Panc1 (cell line): ENCODE results near the gene LMF1. TPM values are rescaled to one million over a fixed set of nuclear protein-coding genes. Genes with fewer than 3 reads are reported as not detected.

Experiments used
- ATAC-seq: fragments of 200-7000 bp; cut with Tn5 transposase; 2 replicates; pipeline ENCODE4 v1.9.1; 2020; ENCODE audit warnings: mild to moderate bottlenecking, moderate library complexity
- Bru-seq: library from RNA; stranded (reverse); fragments of 400-500 nt; gene quantifications from one replicate; lab custom pipeline; 2021; lab: Mats Ljungman, UMichigan
- BruChase-seq, 2 experiments: library from RNA; stranded (reverse); fragments of 400-500 nt; gene quantifications; one replicate each; lab custom pipeline; 2021; lab: Mats Ljungman, UMichigan
- BruUV-seq: library from RNA; stranded (reverse); fragments of 400-500 nt; replicated peaks from 2 replicates; lab custom pipeline; 2021; lab: Mats Ljungman, UMichigan
- CTCF ChIA-PET: fragments of 300-600 bp; sonication (Branson Sonifier 250); formaldehyde crosslinking; loops from one replicate; lab custom pipeline; 2022; ENCODE audit warnings: antibody characterized with exemption; lab: Charles Lee
- POLR2A ChIA-PET: fragments of 300-600 bp; sonication (Branson Sonifier 250); formaldehyde crosslinking; loops from one replicate; lab custom pipeline; 2022; ENCODE audit warnings: antibody characterized with exemption; lab: Charles Lee
- DNase-seq: peaks from one replicate; pipeline ENCODE4 v3.0.0-alpha.2; 2010; ENCODE audit warnings: low read depth, low spot score
- H3K27ac ChIP-seq: 2 replicates; pipeline ENCODE4 v1.5.1; 2011; ENCODE audit warnings: mild to moderate bottlenecking, low read length, inconsistent platforms
- H3K27me3 ChIP-seq: fragments of 200-500 bp; sonication (Bioruptor generic); 2 replicates; pipeline ENCODE4 v1.6.0; 2014; ENCODE audit warnings: low read length, inconsistent platforms; ENCODE audit not compliant: control insufficient read depth, insufficient read depth
- H3K36me3 ChIP-seq: fragments of 200-500 bp; sonication (Bioruptor generic); 2 replicates; pipeline ENCODE4 v1.5.1; 2014; ENCODE audit warnings: inconsistent platforms, mild to moderate bottlenecking, low read length, moderate library complexity; ENCODE audit not compliant: control insufficient read depth, insufficient read depth
- H3K4me1 ChIP-seq: 2 replicates; pipeline ENCODE4 v1.5.1; 2011; ENCODE audit warnings: inconsistent platforms, mild to moderate bottlenecking, low read length, moderate library complexity; ENCODE audit not compliant: control insufficient read depth, insufficient read depth
- H3K4me3 ChIP-seq, 2 experiments: 2 replicates each; pipeline ENCODE4 v1.5.1; 2011 to 2012; ENCODE audit warnings: low read depth in 2 of 2, low read length in 2 of 2, mild to moderate bottlenecking in 2 of 2, inconsistent platforms in 1 of 2, moderate library complexity in 1 of 2
- H3K9me3 ChIP-seq: fragments of 200-500 bp; sonication (Bioruptor generic); 2 replicates; pipeline ENCODE4 v1.5.1; 2014; ENCODE audit warnings: low read depth, mild to moderate bottlenecking, inconsistent platforms, low read length, moderate library complexity; ENCODE audit not compliant: control insufficient read depth, insufficient read depth
- CTCF ChIP-seq: fragments of 450-650 bp; IDR thresholded peaks from 2 replicates; pipeline ENCODE4 v1.5.1; 2017; ENCODE audit warnings: mild to moderate bottlenecking
- POLR2AphosphoS5 ChIP-seq: IDR thresholded peaks from 2 replicates; pipeline ENCODE4 v1.6.1; 2012; ENCODE audit warnings: mild to moderate bottlenecking, low read depth, low read length, moderate library complexity
- REST ChIP-seq, 2 experiments: IDR thresholded peaks; 2 replicates each; pipeline ENCODE4 v1.6.1; 2011 to 2012; ENCODE audit warnings: low read depth in 2 of 2, control low read depth in 1 of 2, low read length in 1 of 2, mild to moderate bottlenecking in 1 of 2, moderate library complexity in 1 of 2; ENCODE audit not compliant: insufficient read depth in 1 of 2
- SIN3A ChIP-seq: IDR thresholded peaks from 2 replicates; pipeline ENCODE4 v1.6.1; 2012; ENCODE audit warnings: low read depth, mild to moderate bottlenecking, low read length, moderate library complexity, borderline replicate concordance; ENCODE audit not compliant: insufficient read depth
- TCF7L2 ChIP-seq: IDR thresholded peaks from 2 replicates; pipeline ENCODE4 v1.6.1; 2011; ENCODE audit warnings: mild to moderate bottlenecking, low read depth, low read length, inconsistent platforms
- in situ Hi-C: cut with HindIII; loops from 2 replicates; pipeline ENCODE4 v1.10.0; 2016; ENCODE audit warnings: low sequenced_read_pairs, low pct_unique_long_range_greater_than_20kb
- intact Hi-C: fragments of 100-400 bp; cut with micrococcal nuclease; formaldehyde crosslinking; loops from one replicate; pipeline ENCODE4 v1.10.0; 2022; ENCODE audit not compliant: unreplicated experiment
- long read RNA-seq: library from polyadenylated mRNA; unstranded; transcript quantifications from one replicate; pipeline ENCODE4 v2.0.0, GENCODE V29; 2021; ENCODE audit not compliant: unreplicated experiment
- polyA plus RNA-seq: library from polyadenylated mRNA; unstranded; fragments of >200 nt; gene quantifications from one replicate; pipeline ENCODE4 v1.2.1, GENCODE V29; 2012; ENCODE audit warnings: missing spikeins; ENCODE audit not compliant: insufficient read length
- total RNA-seq: library from RNA; stranded (reverse); gene quantifications from one replicate; pipeline ENCODE4 v1.2.1, GENCODE V29; 2021; ENCODE audit not compliant: unreplicated experiment

Gene LMF1
- 24.3 TPM for total RNA-seq
- polyA plus RNA-seq = 47.8 TPM
- percentile 54 among the genes with signal in this experiment for Bru-seq, nascent RNA
- BruChase-seq, experiment 1, labeled RNA remaining after a 2-hour chase = percentile 58 among the genes with signal in this experiment
- percentile 63 among the genes with signal in this experiment for BruChase-seq, experiment 2, labeled RNA remaining after a 6-hour chase
- long read RNA-seq, partial matches to known transcripts = 2 of 16 reads
- long read RNA-seq, other reads (novel, unspliced or antisense) = 9 of 16 reads

GRCh38 chr16:970766-971581, at the start of gene LMF1:
TSS of gene LMF1 (minus strand) at chr16:970984. CDS start at chr16:970980, 4 bp downstream.
- H3K36me3 ChIP-seq = no peaks in the 10 kb centered on the region
- ChIA-PET POLR2A (no interaction called here), CTCF (no interaction called here)
- H3K27ac ChIP-seq = peak within 1 kb of the TSS; percentile 79
- in situ Hi-C loops = no loop called here
- intact Hi-C loops = no loop called here
- peak within 1 kb of the TSS; percentile 67 to 77 for H3K4me3 ChIP-seq
- TF ChIP-seq CTCF = no peak
- TF ChIP-seq POLR2AphosphoS5 = peak; percentile 80; the same call in 1 of the 2 replicates
- TF ChIP-seq SIN3A = peak; percentile 57; the same call in 1 of the 2 replicates
- TF ChIP-seq REST (IDR thresholded peaks at IDR 0.05; ENCODE audit: insufficient read depth in 1 of 2, low read depth in 2 of 2, low read length in 1 of 2) = 0 out of 4 replicates have a peak, but pooled peaks of 1 of the 2 experiments have one; percentile 1
- no peak for TF ChIP-seq TCF7L2
- H3K9me3 ChIP-seq = no peaks in the 10 kb centered on the region
- ATAC-seq (peak; percentile 90), DNase-seq (peak; percentile 18)
- H3K4me1 ChIP-seq = peaks cover 22% of the 10 kb centered on the region
- H3K27me3 ChIP-seq = no peaks in the 10 kb centered on the region
- BruUV-seq = no TSS peak

- no TSS peak for BruUV-seq
- CTCF ChIA-PET = no interaction called here
- H3K27me3 ChIP-seq = no peaks in the 10 kb centered on the region; the same call in 1 of the 2 replicates
Measured at GRCh38 chr16:1020091-1020399, 49.3 kb upstream of the LMF1 start.

More at GRCh38 chr16:1020091-1020399, 49.3 kb upstream of the LMF1 start:
- no peak for TF ChIP-seq TCF7L2
- TF ChIP-seq CTCF = no peak
- TF ChIP-seq REST (IDR thresholded peaks at IDR 0.05; ENCODE audit: insufficient read depth in 1 of 2, low read depth in 2 of 2, low read length in 1 of 2) = no peak
- no peak for TF ChIP-seq SIN3A
- TF ChIP-seq POLR2AphosphoS5 = no peak
- H3K4me3 ChIP-seq = no peak overlapping the region
- peak; percentile 32 for ATAC-seq
- H3K9me3 ChIP-seq = no peaks in the 10 kb centered on the region
- H3K36me3 ChIP-seq = no peaks in the 10 kb centered on the region
- intact Hi-C loops (no loop called here), in situ Hi-C loops (no loop called here)
- H3K4me1 ChIP-seq = peaks cover 9% of the 10 kb centered on the region; the same call in 1 of the 2 replicates
- POLR2A ChIA-PET = no interaction called here
- no peak for DNase-seq
- no peak overlapping the region for H3K27ac ChIP-seq
